A549 (cell line): ENCODE data around the gene E2F1.

Experiments
- BHLHE40 ChIP-seq: IDR thresholded peaks from 2 replicates; pipeline ENCODE4 v1.6.1; 2012; ENCODE audit warnings: low read depth, low read length, inconsistent platforms
- CTCF ChIP-seq: fragments of >200 bp; sonication (Bioruptor Twin); formaldehyde crosslinking; IDR thresholded peaks from 3 replicates; pipeline ENCODE4 v1.5.1; 2016
- EP300 ChIP-seq, 2 experiments: fragments of >200 bp; sonication (Bioruptor Twin); formaldehyde crosslinking; IDR thresholded peaks; 2 replicates in 1 of 2; 3 replicates in 1 of 2; pipeline ENCODE4 v1.6.1; 2016 to 2017
- HDAC2 ChIP-seq: fragments of 200-600 bp; sonication (generic); IDR thresholded peaks from 2 replicates; pipeline ENCODE4 v1.6.1; 2016
- MYC ChIP-seq: IDR thresholded peaks from 2 replicates; pipeline ENCODE4 v1.6.1; 2012; ENCODE audit warnings: mild to moderate bottlenecking, inconsistent platforms, low read length, improper control_type of control experiment, borderline replicate concordance
- PBX3 ChIP-seq: IDR thresholded peaks from 2 replicates; pipeline ENCODE4 v1.6.1; 2012
- PHF8 ChIP-seq: fragments of 200-600 bp; sonication (generic); IDR thresholded peaks from 2 replicates; pipeline ENCODE4 v1.6.1; 2016; ENCODE audit warnings: low read depth, mild to moderate bottlenecking, antibody characterized with exemption, moderate library complexity, borderline replicate concordance
- POLR2A ChIP-seq: IDR thresholded peaks from 2 replicates; pipeline ENCODE4 v1.6.1; 2012; ENCODE audit warnings: mild to moderate bottlenecking, low read length
- SMC3 ChIP-seq: fragments of >200 bp; sonication (Bioruptor Twin); formaldehyde crosslinking; IDR thresholded peaks from 3 replicates; pipeline ENCODE4 v1.6.1; 2018; ENCODE audit warnings: inconsistent platforms
- TP53 ChIP-seq: fragments of 250-450 bp; sonication (Bioruptor Pico); IDR thresholded peaks from 2 replicates; pipeline ENCODE4 v1.5.0; 2021; ENCODE audit warnings: mild to moderate bottlenecking, moderate library complexity
- TF ChIP-seq, protein P1 (sequence below): fragments of >200 bp; sonication (Bioruptor Twin); formaldehyde crosslinking; IDR thresholded peaks from 2 replicates; pipeline ENCODE4 v1.6.1; 2016

GRCh38 chr20:33724439-33725094 lies 38.4 kb upstream of the E2F1 start:
- TF ChIP-seq POLR2A (no peak), PBX3 (no peak), SMC3 (no peak), HDAC2 (no peak), MYC (no peak), PHF8 (no peak), CTCF (no peak), BHLHE40 (no peak), TP53 (no peak), EP300 (IDR thresholded peaks at IDR 0.05) (no peak)
- TF ChIP-seq, protein P1, sequence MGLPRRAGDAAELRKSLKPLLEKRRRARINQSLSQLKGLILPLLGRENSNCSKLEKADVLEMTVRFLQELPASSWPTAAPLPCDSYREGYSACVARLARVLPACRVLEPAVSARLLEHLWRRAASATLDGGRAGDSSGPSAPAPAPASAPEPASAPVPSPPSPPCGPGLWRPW, result no peak
